Measurements from ENCODE around the gene ZBTB46. TPM values are rescaled to one million over a fixed set of nuclear protein-coding genes. Genes with fewer than 3 reads are reported as not detected.

Gene ZBTB46
- total RNA-seq, 1 experiment from 2014 or later, result 18.9 TPM

GRCh38 chr20:63847237-63848002 lies 16.4 kb upstream of the ZBTB46 start (continued):
- peak; percentile 84 for TF ChIP-seq ZBTB43 (CRISPR knock-in tag; IDR thresholded peaks at IDR 0.05)

DNA sequence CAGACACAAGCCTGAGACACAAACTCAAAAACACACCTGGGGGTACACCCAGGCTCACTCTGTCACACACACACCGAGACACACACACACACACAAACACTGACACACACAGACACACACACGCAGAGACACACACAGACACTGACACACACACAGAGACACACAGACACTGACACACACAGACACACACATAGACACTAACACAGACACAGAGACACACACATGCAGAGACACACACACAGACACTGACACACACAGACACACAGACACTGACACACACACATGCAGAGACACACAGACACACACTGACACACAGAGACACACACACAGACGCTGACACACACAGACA lies 15.8 kb upstream of the ZBTB46 start:
- Mint-ChIP-seq H3K4me3 (no peak overlapping the region), H3K36me3 (no peaks in the 10 kb centered on the region), H3K27me3 (ENCODE audit: low read depth) (no peaks in the 10 kb centered on the region; the same call in none of the 2 replicates), H3K9me3 (no peaks in the 10 kb centered on the region), H3K27ac (no peak overlapping the region), H3K4me1 (peaks cover 24% of the 10 kb centered on the region)
- ATAC-seq (no peak), DNase-seq (ENCODE audit: low spot score) (no peak)
- POLR2A ChIA-PET, result interaction anchor here (0.5 to 1.4 kb wide), 4 partner anchors 11 to 1486 kb away, joined by 4 to 22 read pairs (median 5); partner anchors contain the start of gene TPD52L2
- CTCF ChIA-PET, result interaction anchor here (0.6 to 3.0 kb wide), 5 partner anchors 8 to 309 kb away, joined by 3 to 19 read pairs (median 15); partner anchors contain the start of genes PTK6 and TPD52L2
- TF ChIP-seq, protein P1, sequence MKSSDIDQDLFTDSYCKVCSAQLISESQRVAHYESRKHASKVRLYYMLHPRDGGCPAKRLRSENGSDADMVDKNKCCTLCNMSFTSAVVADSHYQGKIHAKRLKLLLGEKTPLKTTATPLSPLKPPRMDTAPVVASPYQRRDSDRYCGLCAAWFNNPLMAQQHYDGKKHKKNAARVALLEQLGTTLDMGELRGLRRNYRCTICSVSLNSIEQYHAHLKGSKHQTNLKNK (CRISPR knock-in tag; IDR thresholded peaks at IDR 0.05), result no peak
- TF ChIP-seq ZBTB43 (CRISPR knock-in tag; IDR thresholded peaks at IDR 0.05) (peak; percentile 86; the same call in 1 of the 2 replicates), GTF2I (CRISPR knock-in tag; conservative IDR thresholded peaks at IDR 0.05) (no peak)

DNA sequence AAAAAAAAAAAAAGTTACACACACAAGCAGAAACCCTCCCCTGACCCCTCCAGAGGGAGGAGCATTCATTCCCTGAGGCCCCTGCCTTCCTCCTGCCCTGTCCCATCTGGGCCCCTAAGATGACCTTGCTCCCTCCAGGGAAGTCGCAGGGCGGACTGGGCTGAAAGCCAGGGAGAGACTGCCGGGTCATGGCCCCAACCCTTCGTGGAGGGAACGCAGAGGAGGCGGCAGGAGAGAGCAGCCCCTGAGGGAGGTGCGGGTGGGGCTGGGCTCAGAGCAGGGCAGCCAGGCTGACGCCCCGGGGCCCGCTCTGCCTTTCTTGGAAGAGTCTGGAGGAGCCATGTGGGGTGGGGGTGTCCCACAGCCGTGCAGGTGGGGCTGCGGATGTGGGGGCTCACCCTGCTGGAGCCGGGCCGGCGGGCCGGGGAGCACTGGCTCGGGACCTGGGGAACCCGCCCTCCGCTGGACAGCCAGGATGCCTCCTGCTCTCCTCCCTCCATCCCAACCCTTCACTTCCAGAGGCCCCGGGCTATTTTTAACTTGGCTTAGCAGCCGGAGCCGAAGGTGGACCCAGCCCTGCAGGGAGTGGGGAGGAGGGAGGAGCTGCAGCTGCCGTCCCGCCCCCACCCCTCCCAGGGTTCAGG lies 15.2 kb upstream of the ZBTB46 start:
- H3K4me3 Mint-ChIP-seq, result peak overlapping the region; percentile 75
- peak overlapping the region; percentile 88 for H3K27ac Mint-ChIP-seq
- peak; percentile 70 for DNase-seq (ENCODE audit: low spot score)
- CTCF ChIA-PET, result interaction anchor here (0.6 to 3.0 kb wide), 6 partner anchors 9 to 308 kb away, joined by 3 to 19 read pairs (median 9); partner anchors contain the start of genes PTK6 and TPD52L2
- POLR2A ChIA-PET, result interaction anchor here (0.5 to 1.0 kb wide), 3 partner anchors 9 to 1485 kb away, joined by 4 to 5 read pairs (median 4); no protein-coding TSS in a partner anchor
- H3K36me3 Mint-ChIP-seq, result no peaks in the 10 kb centered on the region
- H3K9me3 Mint-ChIP-seq, result no peaks in the 10 kb centered on the region
- H3K27me3 Mint-ChIP-seq (ENCODE audit: low read depth), result no peaks in the 10 kb centered on the region; the same call in none of the 2 replicates
- H3K4me1 Mint-ChIP-seq, result peaks cover 24% of the 10 kb centered on the region
- ATAC-seq, result peak; percentile 65
- TF ChIP-seq USF2 (CRISPR knock-in tag; IDR thresholded peaks at IDR 0.05), result no peak
- TF ChIP-seq NR3C1 (CRISPR knock-in tag; conservative IDR thresholded peaks at IDR 0.05; ENCODE audit: low read depth), result no peak
- no peak for TF ChIP-seq ESRRA (CRISPR knock-in tag; IDR thresholded peaks at IDR 0.05; ENCODE audit: borderline replicate concordance)
- TF ChIP-seq, protein P2, sequence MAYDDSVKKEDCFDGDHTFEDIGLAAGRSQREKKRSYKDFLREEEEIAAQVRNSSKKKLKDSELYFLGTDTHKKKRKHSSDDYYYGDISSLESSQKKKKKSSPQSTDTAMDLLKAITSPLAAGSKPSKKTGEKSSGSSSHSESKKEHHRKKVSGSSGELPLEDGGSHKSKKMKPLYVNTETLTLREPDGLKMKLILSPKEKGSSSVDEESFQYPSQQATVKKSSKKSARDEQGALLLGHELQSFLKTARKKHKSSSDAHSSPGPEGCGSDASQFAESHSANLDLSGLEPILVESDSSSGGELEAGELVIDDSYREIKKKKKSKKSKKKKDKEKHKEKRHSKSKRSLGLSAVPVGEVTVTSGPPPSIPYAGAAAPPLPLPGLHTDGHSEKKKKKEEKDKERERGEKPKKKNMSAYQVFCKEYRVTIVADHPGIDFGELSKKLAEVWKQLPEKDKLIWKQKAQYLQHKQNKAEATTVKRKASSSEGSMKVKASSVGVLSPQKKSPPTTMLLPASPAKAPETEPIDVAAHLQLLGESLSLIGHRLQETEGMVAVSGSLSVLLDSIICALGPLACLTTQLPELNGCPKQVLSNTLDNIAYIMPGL (CRISPR knock-in tag; IDR thresholded peaks at IDR 0.05), result 0 out of 2 replicates have a peak, but pooled peaks have one; percentile 39
- no peak for TF ChIP-seq ATF3 (CRISPR knock-in tag; conservative IDR thresholded peaks at IDR 0.05)
- no peak for TF ChIP-seq SMAD3 (CRISPR knock-in tag; IDR thresholded peaks at IDR 0.05; ENCODE audit: borderline replicate concordance)
- TF ChIP-seq ZNF396 (CRISPR knock-in tag; IDR thresholded peaks at IDR 0.05; ENCODE audit: borderline replicate concordance), result no peak
- 0 out of 2 replicates have a peak, but pooled peaks have one; percentile 35 for TF ChIP-seq E2F5 (CRISPR knock-in tag; IDR thresholded peaks at IDR 0.05)
- TF ChIP-seq IRF2 (CRISPR knock-in tag; IDR thresholded peaks at IDR 0.05; ENCODE audit: borderline replicate concordance, low read depth), result no peak
- peak; percentile 46; the same call in 1 of the 2 replicates for TF ChIP-seq FOXP1 (CRISPR knock-in tag; IDR thresholded peaks at IDR 0.05; ENCODE audit: borderline replicate concordance)
- TF ChIP-seq, protein P3, sequence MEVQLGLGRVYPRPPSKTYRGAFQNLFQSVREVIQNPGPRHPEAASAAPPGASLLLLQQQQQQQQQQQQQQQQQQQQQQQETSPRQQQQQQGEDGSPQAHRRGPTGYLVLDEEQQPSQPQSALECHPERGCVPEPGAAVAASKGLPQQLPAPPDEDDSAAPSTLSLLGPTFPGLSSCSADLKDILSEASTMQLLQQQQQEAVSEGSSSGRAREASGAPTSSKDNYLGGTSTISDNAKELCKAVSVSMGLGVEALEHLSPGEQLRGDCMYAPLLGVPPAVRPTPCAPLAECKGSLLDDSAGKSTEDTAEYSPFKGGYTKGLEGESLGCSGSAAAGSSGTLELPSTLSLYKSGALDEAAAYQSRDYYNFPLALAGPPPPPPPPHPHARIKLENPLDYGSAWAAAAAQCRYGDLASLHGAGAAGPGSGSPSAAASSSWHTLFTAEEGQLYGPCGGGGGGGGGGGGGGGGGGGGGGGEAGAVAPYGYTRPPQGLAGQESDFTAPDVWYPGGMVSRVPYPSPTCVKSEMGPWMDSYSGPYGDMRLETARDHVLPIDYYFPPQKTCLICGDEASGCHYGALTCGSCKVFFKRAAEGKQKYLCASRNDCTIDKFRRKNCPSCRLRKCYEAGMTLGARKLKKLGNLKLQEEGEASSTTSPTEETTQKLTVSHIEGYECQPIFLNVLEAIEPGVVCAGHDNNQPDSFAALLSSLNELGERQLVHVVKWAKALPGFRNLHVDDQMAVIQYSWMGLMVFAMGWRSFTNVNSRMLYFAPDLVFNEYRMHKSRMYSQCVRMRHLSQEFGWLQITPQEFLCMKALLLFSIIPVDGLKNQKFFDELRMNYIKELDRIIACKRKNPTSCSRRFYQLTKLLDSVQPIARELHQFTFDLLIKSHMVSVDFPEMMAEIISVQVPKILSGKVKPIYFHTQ (CRISPR knock-in tag; IDR thresholded peaks at IDR 0.05), result no peak
- TF ChIP-seq GRHL2 (CRISPR knock-in tag; IDR thresholded peaks at IDR 0.05; ENCODE audit: insufficient replicate concordance, severe bottlenecking), result no peak
- no peak; the same call in 1 of the 2 replicates for TF ChIP-seq SP1 (CRISPR knock-in tag; conservative IDR thresholded peaks at IDR 0.05)
- no peak for TF ChIP-seq MYBL2 (CRISPR knock-in tag; IDR thresholded peaks at IDR 0.05)
- TF ChIP-seq, protein P4, sequence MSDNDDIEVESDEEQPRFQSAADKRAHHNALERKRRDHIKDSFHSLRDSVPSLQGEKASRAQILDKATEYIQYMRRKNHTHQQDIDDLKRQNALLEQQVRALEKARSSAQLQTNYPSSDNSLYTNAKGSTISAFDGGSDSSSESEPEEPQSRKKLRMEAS (CRISPR knock-in tag; IDR thresholded peaks at IDR 0.05), result 0 out of 2 replicates have a peak, but pooled peaks have one; percentile 22
- no peak for TF ChIP-seq TEAD1 (CRISPR knock-in tag; IDR thresholded peaks at IDR 0.05)
